Lower leg skin (tissue), 4 donors: ENCODE measurements around the gene MLYCD. TPM values are rescaled to one million over a fixed set of nuclear protein-coding genes. Genes with fewer than 3 reads are reported as not detected.

Experiments used
- DNase-seq, 2 donors: peaks; one replicate each; pipeline ENCODE4 v3.0.0-alpha.2; 2019; ENCODE audit warnings: low spot score in 2 of 2
- H3K4me3 ChIP-seq: fragments of 200-600 bp; sonication (generic); 2 replicates; pipeline ENCODE4 v1.5.1; 2017; ENCODE audit warnings: mild to moderate bottlenecking, low read depth; ENCODE audit not compliant: poor library complexity, severe bottlenecking
- POLR2A ChIP-seq, 2 donors: fragments of 450-650 bp; IDR thresholded peaks; one replicate each; pipeline ENCODE4 v1.6.1; 2016 to 2017; ENCODE audit warnings: antibody characterized with exemption in 2 of 2, mild to moderate bottlenecking in 1 of 2, moderate library complexity in 1 of 2
- WGBS, 2 donors: methylation state at CpG; one replicate each; pipeline ENCODE4 v1.1.5; 2018; 5-methylcytosine and 5-hydroxymethylcytosine counted together
- intact Hi-C: fragments of 100-400 bp; cut with DNase I; formaldehyde crosslinking; loops from one replicate; pipeline ENCODE4 v1.15.0; 2023; ENCODE audit warnings: low total_unique reads
- total RNA-seq, 4 donors: library from RNA; depleted of rRNA; stranded (reverse); fragments of >200 nt; gene quantifications; one replicate each; pipeline ENCODE4 v1.1.0, GENCODE V29; 2016
- TF ChIP-seq, protein P1 (sequence below), 3 donors: fragments of 450-650 bp; IDR thresholded peaks; one replicate each; pipeline ENCODE4 v1.5.1; 2016; ENCODE audit warnings: antibody characterized with exemption in 3 of 3, mild to moderate bottlenecking in 3 of 3, moderate library complexity in 2 of 3

MLYCD gene
- total RNA-seq, 4 donors from 2014 or later = 3.8 to 8.8 (median 5.2) TPM

GRCh38 chr16:83967091-83967490 is 68.2 kb downstream of the MLYCD start:
- no peak overlapping the region for H3K4me3 ChIP-seq
- intact Hi-C loops = no loop called here
- no peak for DNase-seq
- no peak for TF ChIP-seq POLR2A (IDR thresholded peaks at IDR 0.05)
- TF ChIP-seq, protein P1, sequence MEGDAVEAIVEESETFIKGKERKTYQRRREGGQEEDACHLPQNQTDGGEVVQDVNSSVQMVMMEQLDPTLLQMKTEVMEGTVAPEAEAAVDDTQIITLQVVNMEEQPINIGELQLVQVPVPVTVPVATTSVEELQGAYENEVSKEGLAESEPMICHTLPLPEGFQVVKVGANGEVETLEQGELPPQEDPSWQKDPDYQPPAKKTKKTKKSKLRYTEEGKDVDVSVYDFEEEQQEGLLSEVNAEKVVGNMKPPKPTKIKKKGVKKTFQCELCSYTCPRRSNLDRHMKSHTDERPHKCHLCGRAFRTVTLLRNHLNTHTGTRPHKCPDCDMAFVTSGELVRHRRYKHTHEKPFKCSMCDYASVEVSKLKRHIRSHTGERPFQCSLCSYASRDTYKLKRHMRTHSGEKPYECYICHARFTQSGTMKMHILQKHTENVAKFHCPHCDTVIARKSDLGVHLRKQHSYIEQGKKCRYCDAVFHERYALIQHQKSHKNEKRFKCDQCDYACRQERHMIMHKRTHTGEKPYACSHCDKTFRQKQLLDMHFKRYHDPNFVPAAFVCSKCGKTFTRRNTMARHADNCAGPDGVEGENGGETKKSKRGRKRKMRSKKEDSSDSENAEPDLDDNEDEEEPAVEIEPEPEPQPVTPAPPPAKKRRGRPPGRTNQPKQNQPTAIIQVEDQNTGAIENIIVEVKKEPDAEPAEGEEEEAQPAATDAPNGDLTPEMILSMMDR (IDR thresholded peaks at IDR 0.05) = no peak
- WGBS, 2 donors = 65 to 75% methylated on average over 2 of the region's 2 CpGs

GRCh38 chr16:83967838-83968305 is 69.0 kb downstream of the MLYCD start, which contains the start of gene NECAB2:
Gene NECAB2, plus strand, starts transcription at chr16:83968244. Its CDS starts 405 bp downstream, at chr16:83968649.
- DNase-seq = no peak

DNA sequence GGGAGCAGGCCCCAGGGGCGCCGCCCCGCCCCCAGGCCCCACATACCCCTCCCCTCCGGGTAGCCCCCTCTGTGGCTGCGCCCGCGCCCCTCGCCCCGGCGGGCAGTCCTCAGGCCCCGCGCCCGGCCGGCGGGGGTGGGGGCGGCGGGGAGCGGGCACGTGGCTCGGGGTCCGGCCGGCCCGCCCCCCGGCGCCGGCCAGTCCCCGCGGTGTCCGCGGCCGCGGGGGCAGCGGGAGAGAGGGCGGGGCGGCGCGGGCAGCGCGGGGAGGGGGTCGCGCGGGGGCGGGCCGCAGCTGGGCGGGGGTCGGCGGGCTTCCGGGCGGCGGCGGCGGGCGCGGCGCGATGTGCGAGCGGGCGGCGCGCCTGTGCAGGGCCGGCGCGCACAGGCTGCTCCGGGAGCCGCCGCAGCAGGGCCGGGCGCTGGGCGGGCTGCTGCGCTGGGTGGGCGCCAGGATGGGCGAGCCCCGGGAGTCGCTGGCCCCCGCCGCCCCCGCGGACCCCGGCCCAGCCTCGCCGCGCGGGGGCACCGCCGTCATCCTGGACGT is 69.5 kb downstream of the MLYCD start:
- no peak for TF ChIP-seq POLR2A (IDR thresholded peaks at IDR 0.05)
- TF ChIP-seq, protein P1 (IDR thresholded peaks at IDR 0.05) = no peak
- intact Hi-C loops = no loop called here
- DNase-seq = no peak
- WGBS, 2 donors = 0% methylated on average over 4 to 17 of the region's 87 CpGs
- no peak overlapping the region for H3K4me3 ChIP-seq

More at GRCh38 chr16:83967838-83968305, 69.0 kb downstream of the MLYCD start, which contains the start of gene NECAB2:
- intact Hi-C loops = no loop called here
- WGBS, 2 donors = 12 to 13% methylated on average over 34 of the region's 35 CpGs
- TF ChIP-seq, protein P1 (IDR thresholded peaks at IDR 0.05) = peak in 1 of 3 donors; percentile 40
- TF ChIP-seq POLR2A (IDR thresholded peaks at IDR 0.05) = no peak
- no peak within 1 kb of the TSS for H3K4me3 ChIP-seq

DNA sequence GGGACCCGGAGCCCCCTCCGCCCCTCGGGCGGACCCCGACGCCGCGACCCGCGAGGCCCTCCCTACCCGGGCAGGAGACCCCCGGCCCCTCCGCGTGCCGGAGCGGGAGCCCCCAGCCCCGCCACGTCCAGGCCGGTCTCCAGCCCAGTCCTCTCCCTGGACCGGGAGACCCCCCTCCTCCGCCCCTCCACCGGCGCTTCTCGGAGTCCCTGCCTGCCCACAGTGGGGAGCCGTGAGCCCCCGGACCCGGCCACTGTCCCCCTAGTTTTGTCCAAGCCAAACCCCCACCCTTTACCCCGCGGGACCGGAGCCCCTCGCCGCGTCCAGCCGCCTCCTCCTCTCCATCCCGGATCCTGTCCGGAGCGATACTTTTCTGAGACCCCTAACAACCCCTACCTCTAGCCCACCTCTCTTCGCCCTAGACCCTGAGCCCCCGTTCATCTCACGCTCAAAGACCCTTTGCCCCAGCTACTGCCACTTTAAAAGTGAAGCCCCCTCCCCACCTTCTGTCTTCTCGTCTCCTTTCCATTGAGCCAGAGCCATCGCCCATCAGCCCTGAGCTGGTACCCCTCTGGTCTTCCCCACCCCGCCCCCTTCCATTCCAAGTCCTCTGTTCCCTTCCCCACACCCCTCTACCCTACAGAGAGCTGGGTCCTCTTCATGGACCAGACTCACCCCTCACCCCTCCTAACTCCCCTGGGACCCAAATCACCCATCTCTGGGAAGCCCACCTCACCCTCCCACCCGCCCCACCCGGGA is 70.2 kb downstream of the MLYCD start:
- no peak overlapping the region for H3K4me3 ChIP-seq
- WGBS, 2 donors = 8 to 9% methylated on average over 35 to 39 of the region's 45 CpGs
- intact Hi-C loops = no loop called here
- TF ChIP-seq, protein P1 (IDR thresholded peaks at IDR 0.05) = no peak
- no peak for TF ChIP-seq POLR2A (IDR thresholded peaks at IDR 0.05)
- DNase-seq = no peak

GRCh38 chr16:83969771-83970429 is 71.0 kb downstream of the MLYCD start:
- no peak for DNase-seq
- 34 to 46% methylated on average over 17 to 18 of the region's 18 CpGs for WGBS, 2 donors
- intact Hi-C loops = no loop called here
- TF ChIP-seq POLR2A (IDR thresholded peaks at IDR 0.05) = no peak
- TF ChIP-seq, protein P1 (IDR thresholded peaks at IDR 0.05) = no peak
- H3K4me3 ChIP-seq = no peak overlapping the region
